IPS DF 6.9 (cell line): ENCODE data around the gene MACROD2.

Experiments
- DNase-seq: peaks from one replicate; pipeline ENCODE4 v3.0.0-alpha.2; 2013; ENCODE audit warnings: low read depth, low spot score
- H3K27ac ChIP-seq: one replicate; pipeline ENCODE4 v1.5.1; 2013; ENCODE audit warnings: low read length, control low read depth
- H3K27me3 ChIP-seq: 2 replicates; pipeline ENCODE4 v1.6.1; 2013; ENCODE audit warnings: mild to moderate bottlenecking, low read length; ENCODE audit not compliant: control insufficient read depth, insufficient read depth
- H3K36me3 ChIP-seq: 2 replicates; pipeline ENCODE4 v1.6.1; 2013; ENCODE audit warnings: low read length; ENCODE audit not compliant: control insufficient read depth, insufficient read depth
- H3K4me1 ChIP-seq: 2 replicates; pipeline ENCODE4 v1.6.1; 2013; ENCODE audit warnings: low read length; ENCODE audit not compliant: control insufficient read depth, insufficient read depth
- H3K4me3 ChIP-seq: 2 replicates; pipeline ENCODE4 v1.5.1; 2013; ENCODE audit warnings: mild to moderate bottlenecking, low read length
- H3K9me3 ChIP-seq: 2 replicates; pipeline ENCODE4 v1.6.1; 2013; ENCODE audit warnings: low read length, inconsistent platforms; ENCODE audit not compliant: control insufficient read depth, insufficient read depth
- WGBS: extraction: QIAGEN DNeasy Blood & Tissue Kit; methylation state at CpG from one replicate; pipeline ENCODE4 v1.1.7; 2013; ENCODE audit warnings: mixed read lengths, missing lambda C conversion rate; ENCODE audit not compliant: insufficient read length, insufficient coverage; 5-methylcytosine and 5-hydroxymethylcytosine counted together

Gene MACROD2

DNA sequence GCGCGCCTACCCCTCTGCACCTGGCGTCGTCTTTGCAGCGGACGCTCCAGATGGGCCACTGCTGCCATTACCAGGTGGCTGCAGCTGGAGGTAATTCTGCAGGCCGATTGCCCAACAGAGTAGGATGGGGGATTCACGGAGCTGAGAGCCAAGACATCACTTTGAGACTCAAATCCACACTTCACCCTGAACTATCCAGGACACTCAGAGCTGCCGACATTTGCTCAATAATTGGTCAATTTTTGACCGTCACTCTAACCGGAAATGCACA is 1037.0 kb downstream of the MACROD2 start:
- no CpG with 5 or more reads among the region's 11 CpGs for WGBS
- H3K4me3 ChIP-seq, result no peak overlapping the region

DNA sequence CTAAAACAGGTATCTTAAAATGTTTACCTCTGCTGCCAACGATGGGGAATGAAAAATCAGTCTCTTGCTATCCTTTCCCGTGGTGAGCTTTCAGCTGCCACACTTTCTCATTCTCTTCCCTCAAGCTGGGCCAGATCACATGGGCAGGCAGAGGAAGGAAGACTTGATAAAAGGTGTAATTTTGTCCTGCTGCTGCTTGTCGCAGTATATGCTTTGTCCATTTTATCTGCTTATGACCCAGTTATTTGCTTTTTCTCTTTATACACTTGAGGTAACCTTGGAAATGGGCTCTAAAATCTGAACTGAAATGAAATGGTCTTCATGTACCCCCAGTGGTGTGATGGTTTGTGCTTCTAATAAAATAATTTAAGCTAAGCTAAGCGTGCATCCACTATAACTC is 1038.0 kb downstream of the MACROD2 start:
- Histone ChIP-seq H3K9me3 (no peaks in the 10 kb centered on the region), H3K27ac (no peak overlapping the region), H3K4me1 (no peaks in the 10 kb centered on the region), H3K36me3 (no peaks in the 10 kb centered on the region), H3K4me3 (no peak overlapping the region), H3K27me3 (no peaks in the 10 kb centered on the region)
- no peak for DNase-seq
- WGBS, result no CpG with 5 or more reads among the region's 4 CpGs

More for the DNA sequence above, 1037.0 kb downstream of the MACROD2 start:
- no peak for DNase-seq
- no peak overlapping the region for H3K27ac ChIP-seq
- H3K36me3 ChIP-seq, result no peaks in the 10 kb centered on the region
- H3K27me3 ChIP-seq, result no peaks in the 10 kb centered on the region
- no peaks in the 10 kb centered on the region for H3K9me3 ChIP-seq
- no peaks in the 10 kb centered on the region for H3K4me1 ChIP-seq

DNA sequence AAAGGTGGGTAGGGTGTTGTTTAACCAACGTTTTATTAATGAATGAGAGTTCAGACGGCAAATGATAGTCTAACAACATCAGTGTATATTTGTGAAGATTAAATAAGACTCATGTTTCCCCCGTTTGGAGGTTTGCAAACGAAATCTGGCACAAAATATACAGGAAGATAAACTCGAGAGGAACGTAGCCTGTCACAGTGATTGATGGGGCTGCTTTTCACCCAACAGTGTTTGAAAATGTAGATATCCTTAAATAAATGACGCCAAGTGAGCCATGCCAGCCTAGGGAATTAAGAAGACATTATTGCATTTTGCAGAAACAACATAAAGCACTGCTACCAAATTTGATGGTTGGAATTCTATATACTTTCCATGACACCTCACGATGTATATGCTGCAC is 1038.6 kb downstream of the MACROD2 start:
- Histone ChIP-seq H3K9me3 (no peaks in the 10 kb centered on the region), H3K4me3 (no peak overlapping the region), H3K27me3 (no peaks in the 10 kb centered on the region), H3K27ac (no peak overlapping the region), H3K36me3 (no peaks in the 10 kb centered on the region), H3K4me1 (no peaks in the 10 kb centered on the region)
- no peak for DNase-seq
- WGBS, result no CpG with 5 or more reads among the region's 8 CpGs

DNA sequence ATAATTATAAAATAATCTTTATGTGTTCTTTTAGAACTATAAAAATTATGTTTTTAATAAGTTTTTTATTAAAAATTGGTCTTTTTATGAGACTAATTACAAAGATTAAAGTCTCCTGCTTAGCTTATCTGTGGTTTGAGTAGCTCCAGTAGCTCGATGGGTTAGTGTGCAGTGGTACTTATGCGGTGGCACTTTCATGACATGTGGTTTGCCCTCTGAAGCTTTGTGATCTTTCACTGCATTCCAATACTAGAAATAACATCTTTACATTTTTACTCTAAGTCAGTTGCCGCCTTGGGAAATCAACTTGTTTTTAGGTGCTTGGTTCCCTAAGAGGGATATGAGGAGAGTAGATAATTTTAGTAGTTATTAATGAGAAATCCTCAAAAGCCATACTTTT is 1041.6 kb downstream of the MACROD2 start:
- Histone ChIP-seq H3K27me3 (no peaks in the 10 kb centered on the region), H3K9me3 (no peaks in the 10 kb centered on the region), H3K36me3 (no peaks in the 10 kb centered on the region), H3K27ac (no peak overlapping the region), H3K4me3 (no peak overlapping the region), H3K4me1 (no peaks in the 10 kb centered on the region)
- WGBS, result no CpG with 5 or more reads among the region's 3 CpGs
- no peak for DNase-seq

DNA sequence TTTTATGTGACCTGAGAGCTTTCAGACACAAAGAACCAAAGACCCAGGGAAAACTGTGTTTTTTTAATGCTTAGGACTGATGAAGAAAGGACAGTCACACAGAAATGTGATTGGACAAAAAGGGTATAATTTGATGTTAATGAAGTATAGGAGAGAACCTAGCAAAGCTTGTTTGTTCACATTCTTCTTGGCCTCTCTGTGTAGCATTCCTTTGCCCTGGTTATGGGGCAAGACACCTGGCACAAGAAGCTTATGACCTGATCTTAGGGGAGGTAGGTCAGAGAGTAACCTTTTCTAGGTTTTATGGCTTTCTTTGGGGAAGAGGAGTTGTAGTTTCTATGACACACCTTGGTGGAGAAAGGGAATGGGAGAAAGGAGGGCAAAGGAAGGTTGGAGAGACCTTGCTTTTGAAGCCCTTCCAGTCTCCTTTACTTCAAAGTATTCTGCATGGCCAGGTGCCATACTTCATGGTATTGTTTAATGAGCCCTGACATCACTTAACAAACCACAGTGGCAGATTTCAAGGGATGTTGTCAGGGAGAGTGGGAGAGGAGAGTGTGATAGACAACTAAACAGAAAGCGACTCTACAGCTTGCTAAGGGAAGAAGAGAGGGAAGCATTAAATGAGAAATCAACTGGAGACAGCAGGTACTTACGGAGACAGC is 1043.9 kb downstream of the MACROD2 start:
- no peak for DNase-seq
- H3K9me3 ChIP-seq, result no peaks in the 10 kb centered on the region
- H3K27me3 ChIP-seq, result no peaks in the 10 kb centered on the region
- no peak overlapping the region for H3K4me3 ChIP-seq
- no peaks in the 10 kb centered on the region for H3K4me1 ChIP-seq
- WGBS, result no CpG with 5 or more reads among the region's 2 CpGs
- no peak overlapping the region for H3K27ac ChIP-seq
- no peaks in the 10 kb centered on the region for H3K36me3 ChIP-seq

DNA sequence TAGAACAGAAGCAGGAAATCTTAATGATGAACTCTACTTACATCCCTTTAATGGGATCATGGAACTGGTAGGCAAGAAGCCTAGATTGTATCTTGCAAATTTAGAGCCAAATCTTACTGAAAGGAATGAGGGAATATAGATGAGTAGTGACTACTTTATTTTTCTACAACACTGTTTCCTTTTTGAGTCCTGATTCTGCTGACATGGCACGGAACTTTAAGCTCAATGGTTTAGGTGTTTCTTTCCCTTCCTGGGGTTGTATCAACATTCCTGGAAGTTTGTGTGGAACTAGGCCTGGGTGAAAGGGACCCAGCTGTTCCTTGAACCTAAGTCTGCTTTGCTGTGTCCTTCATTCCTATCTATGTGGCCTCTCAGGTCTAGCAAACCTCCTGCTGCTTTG is 1047.4 kb downstream of the MACROD2 start:
- H3K36me3 ChIP-seq, result no peaks in the 10 kb centered on the region

DNA sequence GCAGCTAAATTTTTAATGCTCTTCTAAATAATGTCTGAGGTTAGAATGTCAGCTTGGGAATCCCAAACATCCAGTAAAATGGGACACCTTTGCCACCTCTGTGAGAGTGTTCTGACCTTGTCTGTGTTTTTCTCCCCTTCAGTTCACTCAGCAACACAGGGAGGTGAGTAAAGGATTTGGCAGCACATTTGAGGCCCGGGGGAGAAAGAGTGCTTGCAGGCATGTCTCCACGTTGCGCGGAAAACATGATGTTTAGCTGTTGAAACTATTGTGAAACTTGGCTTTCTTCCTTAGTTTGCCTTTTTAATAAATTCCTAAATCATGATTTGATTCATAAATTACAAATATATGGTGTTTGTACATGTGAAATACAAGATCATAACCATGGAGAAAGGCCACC is 1049.9 kb downstream of the MACROD2 start:
- H3K4me1 ChIP-seq, result no peaks in the 10 kb centered on the region
- no peak overlapping the region for H3K4me3 ChIP-seq
- no peaks in the 10 kb centered on the region for H3K9me3 ChIP-seq
- H3K36me3 ChIP-seq, result no peaks in the 10 kb centered on the region
- no peaks in the 10 kb centered on the region for H3K27me3 ChIP-seq
- no CpG with 5 or more reads among the region's 4 CpGs for WGBS
- no peak for DNase-seq
- H3K27ac ChIP-seq, result no peak overlapping the region

More for the DNA sequence above, 1047.4 kb downstream of the MACROD2 start:
- no CpG with 5 or more reads among the region's 1 CpG for WGBS
- Histone ChIP-seq H3K27ac (no peak overlapping the region), H3K4me3 (no peak overlapping the region), H3K9me3 (no peaks in the 10 kb centered on the region), H3K27me3 (no peaks in the 10 kb centered on the region), H3K4me1 (no peaks in the 10 kb centered on the region)
- DNase-seq, result no peak

DNA sequence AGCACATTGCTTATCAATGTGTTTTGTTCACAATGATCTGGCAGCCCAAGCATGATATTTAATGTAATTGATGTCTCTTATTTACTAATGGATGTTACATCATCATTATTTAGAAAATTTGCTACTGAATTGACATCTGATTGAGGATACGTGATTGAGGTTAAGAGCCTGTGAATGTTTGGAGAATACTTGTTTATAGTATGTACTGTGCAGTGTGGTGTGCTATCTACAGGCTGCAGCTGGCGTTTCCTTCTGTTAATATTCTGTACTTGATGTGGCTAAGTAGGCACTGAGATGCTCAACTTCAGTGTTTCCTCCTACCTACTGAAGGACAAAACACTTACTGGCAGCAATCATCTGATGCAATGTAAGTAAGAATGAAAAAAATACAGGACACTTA is 1051.7 kb downstream of the MACROD2 start:
- Histone ChIP-seq H3K9me3 (no peaks in the 10 kb centered on the region), H3K4me3 (no peak overlapping the region), H3K27ac (no peak overlapping the region), H3K4me1 (no peaks in the 10 kb centered on the region), H3K27me3 (no peaks in the 10 kb centered on the region), H3K36me3 (no peaks in the 10 kb centered on the region)
- WGBS, result no CpG with 5 or more reads among the region's 2 CpGs
- DNase-seq, result no peak

DNA sequence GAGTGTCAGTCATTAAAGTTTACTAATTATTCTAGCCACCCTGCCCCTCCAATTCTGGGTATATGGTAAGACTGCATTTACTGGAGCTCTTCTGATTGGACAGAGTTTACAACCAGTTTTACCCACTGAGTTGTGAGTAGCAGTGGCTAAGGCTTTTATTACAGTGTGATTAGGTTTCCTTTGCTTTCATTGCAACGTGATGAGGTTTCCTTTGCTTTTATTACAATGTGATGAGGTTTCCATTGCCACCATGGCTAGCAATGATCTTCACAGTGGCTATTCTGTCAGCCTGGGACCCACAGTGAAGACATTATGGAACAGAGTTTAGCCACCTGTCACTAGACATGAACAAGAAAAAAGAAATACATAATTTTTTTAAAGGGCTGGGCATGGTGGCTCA is 1052.3 kb downstream of the MACROD2 start:
- no CpG with 5 or more reads among the region's 1 CpG for WGBS
- no peaks in the 10 kb centered on the region for H3K27me3 ChIP-seq
- DNase-seq, result no peak
- H3K36me3 ChIP-seq, result no peaks in the 10 kb centered on the region
- no peaks in the 10 kb centered on the region for H3K4me1 ChIP-seq
- no peaks in the 10 kb centered on the region for H3K9me3 ChIP-seq
- H3K27ac ChIP-seq, result no peak overlapping the region
- H3K4me3 ChIP-seq, result no peak overlapping the region

DNA sequence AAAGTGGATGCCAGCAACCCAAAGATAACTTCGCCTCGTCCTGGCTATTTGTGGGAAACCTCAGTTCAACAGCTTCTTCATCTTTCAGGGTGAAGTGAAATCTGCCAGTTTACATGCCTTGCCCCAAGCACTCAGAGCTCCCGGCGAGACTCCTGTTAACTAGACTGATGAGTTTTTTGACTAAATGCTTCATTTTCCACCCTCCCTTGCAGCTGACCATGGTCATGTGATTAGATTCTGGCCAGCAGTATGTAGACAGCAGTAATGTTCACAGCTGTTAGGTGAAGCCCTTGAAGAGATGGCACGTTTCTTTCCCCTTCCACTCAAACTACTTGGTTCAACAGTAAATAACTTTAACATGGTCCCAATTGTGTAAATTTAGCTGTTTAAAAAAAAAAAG is 1060.9 kb downstream of the MACROD2 start:
- Histone ChIP-seq H3K4me3 (no peak overlapping the region), H3K27ac (no peak overlapping the region), H3K36me3 (no peaks in the 10 kb centered on the region), H3K27me3 (no peaks in the 10 kb centered on the region), H3K4me1 (no peaks in the 10 kb centered on the region), H3K9me3 (no peaks in the 10 kb centered on the region)
- no CpG with 5 or more reads among the region's 5 CpGs for WGBS
- no peak for DNase-seq

DNA sequence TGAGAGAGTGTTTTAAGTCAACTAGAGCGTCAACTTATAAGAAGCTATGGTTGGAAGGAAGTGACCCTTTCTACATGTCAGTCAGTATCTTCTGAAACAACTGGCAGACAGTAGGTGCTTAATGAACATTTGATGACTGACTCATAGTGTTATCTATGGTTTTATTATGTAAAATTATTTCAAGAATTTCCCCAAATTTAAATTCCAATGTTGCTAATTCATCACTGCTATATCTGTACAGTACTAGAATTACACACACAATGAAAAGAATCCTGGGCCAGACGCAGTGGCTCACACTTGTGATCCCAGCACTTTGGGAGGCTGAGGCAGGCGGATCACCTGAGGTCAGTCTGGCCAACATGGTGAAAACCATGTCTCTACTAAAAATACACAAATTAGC is 1063.5 kb downstream of the MACROD2 start:
- H3K36me3 ChIP-seq, result no peaks in the 10 kb centered on the region
- H3K4me3 ChIP-seq, result no peak overlapping the region
- H3K4me1 ChIP-seq, result no peaks in the 10 kb centered on the region
- WGBS, result no CpG with 5 or more reads among the region's 3 CpGs
- H3K27ac ChIP-seq, result no peak overlapping the region
- no peaks in the 10 kb centered on the region for H3K9me3 ChIP-seq
- no peak for DNase-seq
- no peaks in the 10 kb centered on the region for H3K27me3 ChIP-seq
